Lower leg skin (tissue), 3 donors: ENCODE data around the gene LRP1B.

ENCODE experiments used
- CTCF ChIP-seq, 3 donors: fragments of 450-650 bp; IDR thresholded peaks; one replicate each; pipeline ENCODE4 v1.5.1; 2016; ENCODE audit warnings: antibody characterized with exemption in 3 of 3, mild to moderate bottlenecking in 3 of 3, moderate library complexity in 2 of 3
- POLR2A ChIP-seq, 2 donors: fragments of 450-650 bp; IDR thresholded peaks; one replicate each; pipeline ENCODE4 v1.6.1; 2016 to 2017; ENCODE audit warnings: antibody characterized with exemption in 2 of 2, mild to moderate bottlenecking in 1 of 2, moderate library complexity in 1 of 2

GRCh38 chr2:141496810-141497209 is 634.0 kb downstream of the LRP1B start:
- no peak for TF ChIP-seq POLR2A (IDR thresholded peaks at IDR 0.05)
- no peak for TF ChIP-seq CTCF (IDR thresholded peaks at IDR 0.05)
